GM18870 (cell line): ENCODE results near the gene LGALS8.
A peak's percentile ranks its signal among the peaks of the same experiment; 100 is the strongest.
"Not testable (repeated sequence)": the region's sequence is repeated elsewhere in the genome, so short reads cannot be mapped to it uniquely, and the experiment has no call there.

Experiments used
- ATAC-seq: cut with Tn5 transposase; IDR thresholded peaks from one replicate; pipeline ENCODE4 v1.9.1; 2021; ENCODE audit warnings: moderate library complexity; ENCODE audit not compliant: unreplicated experiment

LGALS8 gene

DNA sequence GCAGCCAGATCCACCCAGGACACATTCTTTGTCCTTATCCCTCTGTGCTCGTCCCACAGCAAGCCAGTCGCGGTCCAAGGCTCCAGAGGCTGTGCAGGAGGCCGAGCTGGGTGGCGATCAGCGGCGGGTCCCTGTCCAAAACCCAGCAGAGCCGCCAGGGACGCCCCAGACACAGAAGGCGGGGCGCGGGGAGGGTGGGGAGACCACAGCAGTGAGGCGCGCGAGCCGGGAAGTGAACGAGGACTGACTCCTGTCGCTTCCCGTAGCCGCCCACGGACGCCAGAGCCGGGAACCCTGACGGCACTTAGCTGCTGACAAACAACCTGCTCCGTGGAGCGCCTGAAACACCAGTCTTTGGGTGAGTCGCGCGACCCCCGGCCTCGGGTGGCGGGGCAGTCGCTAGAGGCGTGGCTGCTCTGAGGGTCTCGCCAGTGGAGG, at the start of gene LGALS8:
LGALS8 (plus strand) TSS at position 279 of the 438 bp plus-strand sequence. CDS start 2,089 bp downstream, outside the sequence.
- peak; percentile 38 for ATAC-seq

GRCh38 chr1:236476019-236476418, 47.8 kb upstream of the LGALS8 start:
- no peak for ATAC-seq

GRCh38 chr1:236480758-236481436, 42.9 kb upstream of the LGALS8 start:
- no peak for ATAC-seq

DNA sequence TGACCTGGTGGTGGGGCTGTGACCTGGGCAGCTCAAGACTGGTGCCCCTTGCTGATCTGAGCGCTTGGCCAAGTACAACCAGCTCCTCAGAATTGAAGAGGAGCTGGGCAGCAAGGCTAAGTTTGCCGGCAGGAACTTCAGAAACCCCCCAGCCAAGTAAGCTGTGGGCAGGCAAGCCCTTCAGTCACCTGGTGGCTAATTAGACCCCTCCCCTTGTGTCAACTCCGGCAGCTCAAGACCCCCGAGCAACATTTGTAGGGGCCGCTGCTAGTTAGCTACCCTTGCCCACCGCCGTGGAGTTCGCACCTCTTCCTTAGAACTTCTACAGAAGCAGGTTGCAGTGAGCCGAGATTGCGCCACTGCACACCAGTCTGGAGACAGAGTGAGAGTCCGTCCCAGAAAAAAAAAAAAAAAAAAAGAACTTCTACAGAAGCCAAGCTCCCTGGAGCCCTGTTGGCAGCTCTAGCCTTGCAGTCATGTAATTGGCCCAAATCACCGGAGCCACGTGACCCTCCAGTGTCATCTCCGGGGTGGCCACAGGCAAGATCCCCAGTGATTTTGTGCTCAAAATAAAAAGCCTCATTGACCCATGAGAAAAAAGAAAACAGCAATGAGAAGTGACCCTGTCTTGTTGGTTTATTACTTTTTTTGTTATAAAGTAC, 39.3 kb upstream of the LGALS8 start:
- no peak for ATAC-seq

GRCh38 chr1:236486356-236487002, 37.3 kb upstream of the LGALS8 start:
- no peak for ATAC-seq

- ATAC-seq: not testable (repeated sequence)
Measured at GRCh38 chr1:236489161-236489560, 34.6 kb upstream of the LGALS8 start.

- ATAC-seq: no peak
Measured at GRCh38 chr1:236489710-236490377, 33.9 kb upstream of the LGALS8 start.

DNA sequence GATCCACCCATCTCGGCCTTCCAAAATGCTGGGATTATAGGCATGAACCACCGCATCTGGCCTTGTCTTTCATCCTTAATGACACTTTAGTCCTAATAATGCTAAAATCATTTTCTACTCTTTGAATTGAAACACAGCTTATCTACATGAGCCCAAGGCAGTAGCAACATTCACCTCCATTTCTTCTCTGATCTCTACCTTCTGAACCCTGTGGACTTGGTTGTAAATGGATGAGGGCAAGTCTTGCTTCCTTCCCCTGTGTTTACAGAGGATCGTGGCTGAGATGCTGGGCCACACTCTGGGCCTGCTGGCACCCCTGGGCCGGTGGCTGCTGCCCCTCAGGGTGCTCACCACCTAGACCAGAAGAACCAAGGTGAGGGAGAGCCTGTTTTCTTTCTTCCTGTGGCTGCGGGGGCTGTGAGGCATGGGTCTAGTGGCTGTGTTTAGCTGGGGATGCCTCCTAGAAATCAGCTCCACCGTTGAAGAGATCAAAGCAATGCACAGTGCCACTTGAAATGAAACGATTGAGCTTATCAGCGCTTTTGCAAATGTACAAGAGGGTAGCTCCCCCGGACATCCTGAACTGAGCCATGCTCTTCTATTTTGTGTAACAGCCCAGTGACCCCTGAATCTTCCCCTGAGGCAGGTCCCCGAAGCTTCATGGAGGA, 32.2 kb upstream of the LGALS8 start:
- ATAC-seq: no peak

DNA sequence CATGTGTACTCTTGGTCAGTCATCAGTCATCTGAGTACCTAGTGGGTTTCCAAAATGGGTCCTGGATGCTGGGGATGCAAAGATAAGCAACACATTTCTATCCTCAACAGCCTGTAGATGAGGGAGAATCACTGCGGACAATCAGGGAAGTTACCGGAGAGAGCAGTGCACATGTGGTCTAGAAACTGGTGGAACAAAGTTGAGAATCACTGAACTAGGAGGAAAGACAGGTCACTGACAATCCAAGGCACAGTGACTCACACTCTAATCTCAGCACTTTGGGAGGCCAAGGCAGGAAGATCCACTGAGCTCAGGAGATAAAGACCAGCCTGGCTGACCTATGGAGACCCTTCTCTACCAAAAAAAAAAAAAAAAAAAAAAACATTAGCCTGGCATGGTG, 31.4 kb upstream of the LGALS8 start:
- ATAC-seq: no peak

- no peak for ATAC-seq
Measured at GRCh38 chr1:236494082-236494481, 29.7 kb upstream of the LGALS8 start.

- no peak for ATAC-seq
Measured at GRCh38 chr1:236494586-236495466, 29.0 kb upstream of the LGALS8 start.

DNA sequence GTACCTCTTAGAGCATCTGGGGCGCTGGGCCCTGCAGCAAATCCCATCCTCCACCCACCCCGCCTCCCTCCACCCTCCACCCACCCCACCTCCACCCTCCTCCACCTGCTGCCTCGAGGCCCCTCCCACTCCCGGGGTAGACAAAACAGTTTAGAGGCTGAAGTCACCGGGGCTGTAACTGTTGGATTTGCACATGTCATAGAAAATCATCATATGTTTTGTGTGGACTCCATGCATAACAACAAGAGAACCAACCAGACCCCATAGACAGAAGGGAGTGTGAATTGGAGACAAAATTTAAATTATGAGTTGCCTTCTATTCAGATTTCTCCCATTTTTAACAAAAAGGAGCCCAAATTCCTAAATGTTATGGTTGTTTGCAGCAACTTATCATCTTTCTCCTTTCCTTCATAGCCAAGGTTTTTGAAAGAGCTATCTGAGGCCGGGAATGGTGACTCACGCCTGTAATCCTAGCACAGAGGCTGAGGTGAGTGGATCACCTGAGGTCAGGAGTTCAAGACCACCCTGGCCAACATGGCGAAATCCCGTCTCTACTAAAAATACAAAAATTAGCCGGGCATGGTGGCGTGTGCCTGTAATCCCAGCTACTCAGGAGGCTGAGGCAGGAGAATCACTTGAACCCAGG, 28.2 kb upstream of the LGALS8 start:
- no peak for ATAC-seq

DNA sequence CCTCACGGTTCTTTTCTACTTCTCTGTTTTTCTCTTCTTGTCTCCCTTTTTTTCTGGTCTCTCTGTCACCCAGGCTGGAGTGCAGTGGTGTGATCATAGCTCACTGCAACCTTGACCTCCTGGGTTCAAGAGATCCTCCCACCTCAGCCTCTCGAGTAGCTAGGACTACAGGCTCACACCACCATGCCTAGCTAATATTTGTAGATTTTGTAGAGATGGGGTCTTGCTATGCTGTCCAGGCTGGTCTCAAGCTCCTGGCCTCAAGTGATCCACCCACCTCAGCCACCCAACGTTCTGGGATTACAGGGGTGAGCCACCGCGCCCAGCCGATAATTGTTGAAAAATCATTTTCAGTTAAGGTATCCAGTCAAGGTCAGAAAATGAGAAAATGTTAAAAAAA, 25.9 kb upstream of the LGALS8 start:
- no peak for ATAC-seq

DNA sequence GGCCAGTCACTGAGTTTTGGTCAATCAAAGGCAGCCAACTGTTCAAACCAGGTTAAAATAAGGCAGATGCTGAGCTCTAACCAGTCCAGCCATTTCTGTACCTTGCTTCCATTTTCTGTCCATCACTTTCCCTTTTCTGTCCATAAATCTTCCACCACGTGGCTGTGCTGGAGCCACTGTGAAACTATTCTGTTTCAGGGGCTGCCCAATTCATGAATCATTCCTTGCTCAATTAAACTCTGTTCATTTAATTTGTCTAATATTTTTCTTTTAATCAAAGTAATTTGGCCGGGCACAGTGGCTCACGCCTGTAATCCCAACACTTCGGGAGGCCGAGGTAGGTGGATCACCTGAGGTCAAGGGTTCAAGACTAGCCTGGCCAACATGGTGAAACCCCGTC, 22.7 kb upstream of the LGALS8 start:
- no peak for ATAC-seq

- ATAC-seq: no peak
Measured at GRCh38 chr1:236502579-236502971, 21.2 kb upstream of the LGALS8 start.

GRCh38 chr1:236502972-236503639, 20.7 kb upstream of the LGALS8 start:
- ATAC-seq: no peak

- not testable (repeated sequence) for ATAC-seq
Measured at GRCh38 chr1:236504338-236504737, 19.4 kb upstream of the LGALS8 start.

GRCh38 chr1:236507022-236507700, 16.6 kb upstream of the LGALS8 start:
- ATAC-seq: no peak
